ENCODE results near the gene SARNP.

SARNP gene

GRCh38 chr12:55780685-55781084 lies 36.8 kb downstream of the SARNP start:
- Histone ChIP-seq H3K27me3 (ENCODE audit: insufficient read depth, low read depth) (no peaks in the 10 kb centered on the region), H3K4me3 (IDR thresholded peaks at IDR 0.05; ENCODE audit: insufficient read depth, low read depth, low read length) (no peak overlapping the region), H3K27ac (no peak overlapping the region), H4K20me1 (ENCODE audit: insufficient read depth) (no peaks in the 10 kb centered on the region), H2AFZ (ENCODE audit: low read depth) (no peak overlapping the region), H3K9ac (no peak overlapping the region), H3K4me1 (ENCODE audit: low read depth, poor library complexity, severe bottlenecking) (peaks cover 6% of the 10 kb centered on the region), H3K79me2 (ENCODE audit: insufficient read depth, low read depth) (no peaks in the 10 kb centered on the region), H3K4me2 (no peak overlapping the region), H3K36me3 (ENCODE audit: insufficient read depth) (peaks cover 25% of the 10 kb centered on the region; the same call in 1 of the 2 replicates)
- TF ChIP-seq, protein P1, sequence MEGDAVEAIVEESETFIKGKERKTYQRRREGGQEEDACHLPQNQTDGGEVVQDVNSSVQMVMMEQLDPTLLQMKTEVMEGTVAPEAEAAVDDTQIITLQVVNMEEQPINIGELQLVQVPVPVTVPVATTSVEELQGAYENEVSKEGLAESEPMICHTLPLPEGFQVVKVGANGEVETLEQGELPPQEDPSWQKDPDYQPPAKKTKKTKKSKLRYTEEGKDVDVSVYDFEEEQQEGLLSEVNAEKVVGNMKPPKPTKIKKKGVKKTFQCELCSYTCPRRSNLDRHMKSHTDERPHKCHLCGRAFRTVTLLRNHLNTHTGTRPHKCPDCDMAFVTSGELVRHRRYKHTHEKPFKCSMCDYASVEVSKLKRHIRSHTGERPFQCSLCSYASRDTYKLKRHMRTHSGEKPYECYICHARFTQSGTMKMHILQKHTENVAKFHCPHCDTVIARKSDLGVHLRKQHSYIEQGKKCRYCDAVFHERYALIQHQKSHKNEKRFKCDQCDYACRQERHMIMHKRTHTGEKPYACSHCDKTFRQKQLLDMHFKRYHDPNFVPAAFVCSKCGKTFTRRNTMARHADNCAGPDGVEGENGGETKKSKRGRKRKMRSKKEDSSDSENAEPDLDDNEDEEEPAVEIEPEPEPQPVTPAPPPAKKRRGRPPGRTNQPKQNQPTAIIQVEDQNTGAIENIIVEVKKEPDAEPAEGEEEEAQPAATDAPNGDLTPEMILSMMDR (conservative IDR thresholded peaks at IDR 0.05; ENCODE audit: low read depth, low read length): no peak

- Histone ChIP-seq H3K4me1 (ENCODE audit: low read depth, poor library complexity, severe bottlenecking) (peaks cover 6% of the 10 kb centered on the region), H3K36me3 (ENCODE audit: insufficient read depth) (peaks cover 16% of the 10 kb centered on the region; the same call in 1 of the 2 replicates)
Observed at GRCh38 chr12:55777856-55778255, 39.7 kb downstream of the SARNP start.

GRCh38 chr12:55771736-55772135 lies 45.8 kb downstream of the SARNP start:
- Histone ChIP-seq H3K27ac (no peak overlapping the region), H4K20me1 (ENCODE audit: insufficient read depth) (no peaks in the 10 kb centered on the region), H3K4me1 (ENCODE audit: low read depth, poor library complexity, severe bottlenecking) (no peaks in the 10 kb centered on the region), H3K4me3 (IDR thresholded peaks at IDR 0.05; ENCODE audit: insufficient read depth, low read depth, low read length) (no peak overlapping the region), H2AFZ (ENCODE audit: low read depth) (no peak overlapping the region), H3K36me3 (ENCODE audit: insufficient read depth) (peaks cover 6% of the 10 kb centered on the region; the same call in 1 of the 2 replicates), H3K4me2 (no peak overlapping the region), H3K9ac (no peak overlapping the region), H3K27me3 (ENCODE audit: insufficient read depth, low read depth) (no peaks in the 10 kb centered on the region), H3K79me2 (ENCODE audit: insufficient read depth, low read depth) (peaks cover 5% of the 10 kb centered on the region; the same call in 1 of the 2 replicates)
- TF ChIP-seq, protein P1 (conservative IDR thresholded peaks at IDR 0.05; ENCODE audit: low read depth, low read length): no peak

More at GRCh38 chr12:55777856-55778255, 39.7 kb downstream of the SARNP start:
- no peaks in the 10 kb centered on the region for H4K20me1 ChIP-seq (ENCODE audit: insufficient read depth)
- TF ChIP-seq, protein P1 (conservative IDR thresholded peaks at IDR 0.05; ENCODE audit: low read depth, low read length): no peak
- H3K27me3 ChIP-seq (ENCODE audit: insufficient read depth, low read depth): no peaks in the 10 kb centered on the region
- no peak overlapping the region for H2AFZ ChIP-seq (ENCODE audit: low read depth)
- H3K4me2 ChIP-seq: no peak overlapping the region
- no peak overlapping the region for H3K27ac ChIP-seq
- H3K79me2 ChIP-seq (ENCODE audit: insufficient read depth, low read depth): no peaks in the 10 kb centered on the region
- no peak overlapping the region for H3K4me3 ChIP-seq (IDR thresholded peaks at IDR 0.05; ENCODE audit: insufficient read depth, low read depth, low read length)
- H3K9ac ChIP-seq: no peak overlapping the region

- no peak overlapping the region for H2AFZ ChIP-seq (ENCODE audit: low read depth)
- no peak overlapping the region for H3K9ac ChIP-seq
- H3K36me3 ChIP-seq (ENCODE audit: insufficient read depth): peaks cover 6% of the 10 kb centered on the region; the same call in 1 of the 2 replicates
- no peak overlapping the region for H3K27ac ChIP-seq
- H4K20me1 ChIP-seq (ENCODE audit: insufficient read depth): no peaks in the 10 kb centered on the region
- no peak overlapping the region for H3K4me2 ChIP-seq
- H3K4me1 ChIP-seq (ENCODE audit: low read depth, poor library complexity, severe bottlenecking): no peaks in the 10 kb centered on the region
- TF ChIP-seq, protein P1 (conservative IDR thresholded peaks at IDR 0.05; ENCODE audit: low read depth, low read length): no peak
- peaks cover 4% of the 10 kb centered on the region; the same call in 1 of the 2 replicates for H3K79me2 ChIP-seq (ENCODE audit: insufficient read depth, low read depth)
- no peak overlapping the region for H3K4me3 ChIP-seq (IDR thresholded peaks at IDR 0.05; ENCODE audit: insufficient read depth, low read depth, low read length)
- no peaks in the 10 kb centered on the region for H3K27me3 ChIP-seq (ENCODE audit: insufficient read depth, low read depth)
Observed at GRCh38 chr12:55767156-55767555, 50.4 kb downstream of the SARNP start.

Data from KMS-11 (cell line).